HepG2 (cell line): ENCODE results near the gene USP20. TPM values are rescaled to one million over a fixed set of nuclear protein-coding genes. Genes with fewer than 3 reads are reported as not detected.
A peak's percentile ranks its signal among the peaks of the same experiment; 100 is the strongest.

Experiments
- BORCS8-MEF2B ChIP-seq: sonication (generic); formaldehyde crosslinking; IDR thresholded peaks from 2 replicates; pipeline ENCODE4 v1.8.0; 2022; ENCODE audit warnings: mild to moderate bottlenecking, missing genetic modification reagents
- GPN1 ChIP-seq: sonication (generic); formaldehyde crosslinking; IDR thresholded peaks from 2 replicates; pipeline ENCODE4 v1.5.1; 2020; ENCODE audit warnings: missing genetic modification reagents, borderline replicate concordance
- GTF3A ChIP-seq: sonication (generic); formaldehyde crosslinking; conservative IDR thresholded peaks from 2 replicates; pipeline ENCODE4 v1.4.0; 2020; ENCODE audit warnings: mild to moderate bottlenecking, missing genetic modification reagents
- MIER3 ChIP-seq: IDR thresholded peaks from 2 replicates; pipeline ENCODE4 v1.6.1; 2016; ENCODE audit warnings: missing compliant biosample characterization, borderline replicate concordance
- NFE2 ChIP-seq: sonication (generic); formaldehyde crosslinking; IDR thresholded peaks from 2 replicates; pipeline ENCODE4 v1.4.0; 2020; ENCODE audit warnings: missing genetic modification reagents
- ONECUT2 ChIP-seq: sonication (generic); formaldehyde crosslinking; IDR thresholded peaks from 2 replicates; pipeline ENCODE4 v1.4.0; 2020; ENCODE audit warnings: missing genetic modification reagents
- POGZ ChIP-seq: sonication (generic); formaldehyde crosslinking; IDR thresholded peaks from 2 replicates; pipeline ENCODE4 v1.4.0; 2020; ENCODE audit warnings: mild to moderate bottlenecking, missing genetic modification reagents
- PTBP1 ChIP-seq: fragments of 200-400 bp; formaldehyde crosslinking; IDR thresholded peaks from 2 replicates; pipeline ENCODE4 v1.6.1; 2018; ENCODE audit warnings: low read length, low read depth; ENCODE audit not compliant: poor library complexity, severe bottlenecking
- RBM22 ChIP-seq: fragments of 200-400 bp; formaldehyde crosslinking; optimal IDR thresholded peaks from 2 replicates; pipeline ENCODE3; 2017; ENCODE audit warnings: mild to moderate bottlenecking, low read length, moderate library complexity
- SNRNP70 ChIP-seq: fragments of 200-400 bp; formaldehyde crosslinking; IDR thresholded peaks from 2 replicates; pipeline ENCODE4 v1.6.1; 2017; ENCODE audit warnings: mild to moderate bottlenecking, low read depth, low read length, moderate library complexity
- TARDBP ChIP-seq: sonication (generic); formaldehyde crosslinking; IDR thresholded peaks from 2 replicates; pipeline ENCODE4 v1.8.0; 2022; ENCODE audit warnings: mild to moderate bottlenecking, missing genetic modification reagents
- XBP1 ChIP-seq: sonication (generic); formaldehyde crosslinking; IDR thresholded peaks from 2 replicates; pipeline ENCODE4 v1.5.0; 2020; ENCODE audit warnings: missing genetic modification reagents
- ZEB1 ChIP-seq: IDR thresholded peaks from 2 replicates; pipeline ENCODE4 v1.6.1; 2012; ENCODE audit warnings: mild to moderate bottlenecking, low read depth, inconsistent platforms; ENCODE audit not compliant: insufficient replicate concordance
- ZNF253 ChIP-seq: sonication (generic); formaldehyde crosslinking; IDR thresholded peaks from 2 replicates; pipeline ENCODE4 v1.8.0; 2022; ENCODE audit warnings: mild to moderate bottlenecking, missing genetic modification reagents, borderline replicate concordance
- ZNF432 ChIP-seq: sonication (generic); formaldehyde crosslinking; IDR thresholded peaks from 2 replicates; pipeline ENCODE4 v1.5.0; 2020; ENCODE audit warnings: missing genetic modification reagents, mild to moderate bottlenecking, borderline replicate concordance
- ZNF44 ChIP-seq: sonication (generic); formaldehyde crosslinking; IDR thresholded peaks from 2 replicates; pipeline ENCODE4 v1.5.1; 2020; ENCODE audit warnings: mild to moderate bottlenecking, missing genetic modification reagents
- ZNF598 ChIP-seq: sonication (generic); formaldehyde crosslinking; IDR thresholded peaks from 2 replicates; pipeline ENCODE4 v1.5.1; 2020; ENCODE audit warnings: mild to moderate bottlenecking, missing genetic modification reagents, borderline replicate concordance
- ZNF878 ChIP-seq: sonication (generic); formaldehyde crosslinking; IDR thresholded peaks from 2 replicates; pipeline ENCODE4 v1.8.1; 2023; ENCODE audit warnings: mild to moderate bottlenecking, missing genetic modification reagents, moderate library complexity
- polyA plus RNA-seq, 8 experiments: library from polyadenylated mRNA; depleted of rRNA in 3 of 8; stranded (reverse) in 7 of 8; unstranded in 1 of 8; fragments of >200 nt; fragmentation: Illumina TruSeq in 4 of 8; extraction: Trizol in 4 of 8; gene quantifications; 2 replicates each; pipeline versions ENCODE4 v1.2.1 to v1.2.3, GENCODE V29; 2011 to 2016; ENCODE audit warnings: low read depth in 4 of 8, missing spikeins in 1 of 8, mixed read lengths in 1 of 8; ENCODE audit not compliant: insufficient read depth in 1 of 8
- total RNA-seq, 5 experiments: library from RNA; depleted of rRNA; stranded (reverse); fragments of >200 nt; fragmentation: Illumina TruSeq; extraction: Trizol; gene quantifications; 2 replicates each; pipeline ENCODE4 v1.2.3, GENCODE V29; 2016; ENCODE audit warnings: low read depth in 1 of 5
- TF ChIP-seq, protein P1 (sequence below): IDR thresholded peaks from 2 replicates; pipeline ENCODE4 v1.6.1; 2016; ENCODE audit warnings: mild to moderate bottlenecking
- TF ChIP-seq, protein P2 (sequence below): IDR thresholded peaks from 2 replicates; pipeline ENCODE4 v1.6.1; 2018; ENCODE audit warnings: missing genetic modification reagents
- TF ChIP-seq, protein P3 (sequence below): IDR thresholded peaks from 2 replicates; pipeline ENCODE4 v1.6.1; 2016
- TF ChIP-seq, protein P4 (sequence below), 2 experiments: sonication (generic) in 1 of 2; formaldehyde crosslinking in 1 of 2; IDR thresholded peaks; 2 replicates each; pipeline versions ENCODE4 v1.4.0 to v1.6.1; 2018 to 2020; ENCODE audit warnings: missing genetic modification reagents in 2 of 2, borderline replicate concordance in 1 of 2, low read depth in 1 of 2, mild to moderate bottlenecking in 1 of 2, missing biosample characterization in 1 of 2

Gene USP20
- total and polyA plus RNA-seq, 2 of the 13 experiments (the other 11 are each of a cell fraction or from before 2014, with no cell fraction given) = 4.4 to 5.9 TPM

DNA sequence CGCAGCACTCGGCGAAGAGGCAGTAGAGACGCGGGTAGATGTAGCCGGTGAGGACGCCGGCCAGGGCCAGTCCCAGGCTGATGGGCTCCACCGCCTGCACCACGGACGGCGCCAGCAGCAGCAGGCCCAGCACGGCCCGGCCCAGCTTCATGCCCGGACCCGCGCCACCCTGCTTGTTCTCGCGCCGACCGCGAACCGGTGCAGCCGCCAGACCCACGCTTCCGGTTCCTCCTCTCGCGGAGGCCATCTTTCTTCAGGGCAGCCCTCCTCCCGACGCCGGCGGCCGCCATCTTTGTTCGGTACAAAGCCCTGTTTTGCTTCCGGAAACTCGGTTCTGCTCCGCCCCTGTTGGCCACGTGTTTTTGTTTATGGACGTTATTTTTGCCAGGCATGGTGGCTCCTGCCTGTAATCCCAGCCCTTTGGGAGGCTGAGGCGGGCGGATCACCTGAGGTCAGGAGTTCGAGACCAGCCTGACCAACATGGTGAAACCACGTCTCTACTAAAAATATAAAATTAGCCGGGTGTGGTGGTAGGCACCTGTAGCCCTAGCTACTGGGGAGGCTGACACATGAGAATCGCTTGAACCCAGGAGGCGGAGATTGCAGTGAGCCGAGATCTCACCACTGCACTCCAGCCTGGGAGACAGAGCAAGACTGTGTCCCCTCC is 11.2 kb upstream of the USP20 start, which contains the start of gene TOR1A (continued):
- TF ChIP-seq GPN1 = peak; percentile 64; the same call in 1 of the 2 replicates
- no peak for TF ChIP-seq ZNF432 (CRISPR knock-in tag)
- TF ChIP-seq, protein P1, sequence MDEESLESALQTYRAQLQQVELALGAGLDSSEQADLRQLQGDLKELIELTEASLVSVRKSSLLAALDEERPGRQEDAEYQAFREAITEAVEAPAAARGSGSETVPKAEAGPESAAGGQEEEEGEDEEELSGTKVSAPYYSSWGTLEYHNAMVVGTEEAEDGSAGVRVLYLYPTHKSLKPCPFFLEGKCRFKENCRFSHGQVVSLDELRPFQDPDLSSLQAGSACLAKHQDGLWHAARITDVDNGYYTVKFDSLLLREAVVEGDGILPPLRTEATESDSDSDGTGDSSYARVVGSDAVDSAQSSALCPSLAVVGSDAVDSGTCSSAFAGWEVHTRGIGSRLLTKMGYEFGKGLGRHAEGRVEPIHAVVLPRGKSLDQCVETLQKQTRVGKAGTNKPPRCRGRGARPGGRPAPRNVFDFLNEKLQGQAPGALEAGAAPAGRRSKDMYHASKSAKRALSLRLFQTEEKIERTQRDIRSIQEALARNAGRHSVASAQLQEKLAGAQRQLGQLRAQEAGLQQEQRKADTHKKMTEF (CRISPR knock-in tag) = peak; percentile 96
- TF ChIP-seq ZNF44 (CRISPR knock-in tag) = peak; percentile 90; the same call in 1 of the 2 replicates
- TF ChIP-seq ZEB1 = no peak
- TF ChIP-seq PTBP1 = peak; percentile 61
- peak; percentile 72 for TF ChIP-seq ZNF878 (CRISPR knock-in tag)
- peak; percentile 83 for TF ChIP-seq POGZ
- no peak for TF ChIP-seq NFE2 (CRISPR knock-in tag)
- TF ChIP-seq, protein P2, sequence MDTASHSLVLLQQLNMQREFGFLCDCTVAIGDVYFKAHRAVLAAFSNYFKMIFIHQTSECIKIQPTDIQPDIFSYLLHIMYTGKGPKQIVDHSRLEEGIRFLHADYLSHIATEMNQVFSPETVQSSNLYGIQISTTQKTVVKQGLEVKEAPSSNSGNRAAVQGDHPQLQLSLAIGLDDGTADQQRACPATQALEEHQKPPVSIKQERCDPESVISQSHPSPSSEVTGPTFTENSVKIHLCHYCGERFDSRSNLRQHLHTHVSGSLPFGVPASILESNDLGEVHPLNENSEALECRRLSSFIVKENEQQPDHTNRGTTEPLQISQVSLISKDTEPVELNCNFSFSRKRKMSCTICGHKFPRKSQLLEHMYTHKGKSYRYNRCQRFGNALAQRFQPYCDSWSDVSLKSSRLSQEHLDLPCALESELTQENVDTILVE (CRISPR knock-in tag) = peak; percentile 96
- no peak for TF ChIP-seq XBP1 (CRISPR knock-in tag)
- TF ChIP-seq ZNF598 (CRISPR knock-in tag) = 0 out of 2 replicates have a peak, but pooled peaks have one; percentile 43
- peak; percentile 82 for TF ChIP-seq GTF3A (CRISPR knock-in tag)
- no peak for TF ChIP-seq ZNF253 (CRISPR knock-in tag)
- no peak for TF ChIP-seq RBM22
- peak; percentile 94 for TF ChIP-seq TARDBP (CRISPR knock-in tag)
- TF ChIP-seq MIER3 (CRISPR knock-in tag) = peak; percentile 88; the same call in 1 of the 2 replicates
- TF ChIP-seq BORCS8-MEF2B (CRISPR knock-in tag) = peak; percentile 89
- no peak for TF ChIP-seq SNRNP70
- TF ChIP-seq, protein P3, sequence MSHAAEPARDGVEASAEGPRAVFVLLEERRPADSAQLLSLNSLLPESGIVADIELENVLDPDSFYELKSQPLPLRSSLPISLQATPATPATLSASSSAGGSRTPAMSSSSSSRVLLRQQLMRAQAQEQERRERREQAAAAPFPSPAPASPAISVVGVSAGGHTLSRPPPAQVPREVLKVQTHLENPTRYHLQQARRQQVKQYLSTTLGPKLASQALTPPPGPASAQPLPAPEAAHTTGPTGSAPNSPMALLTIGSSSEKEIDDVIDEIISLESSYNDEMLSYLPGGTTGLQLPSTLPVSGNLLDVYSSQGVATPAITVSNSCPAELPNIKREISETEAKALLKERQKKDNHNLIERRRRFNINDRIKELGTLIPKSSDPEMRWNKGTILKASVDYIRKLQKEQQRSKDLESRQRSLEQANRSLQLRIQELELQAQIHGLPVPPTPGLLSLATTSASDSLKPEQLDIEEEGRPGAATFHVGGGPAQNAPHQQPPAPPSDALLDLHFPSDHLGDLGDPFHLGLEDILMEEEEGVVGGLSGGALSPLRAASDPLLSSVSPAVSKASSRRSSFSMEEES (CRISPR knock-in tag) = peak; percentile 80
- TF ChIP-seq, protein P4, sequence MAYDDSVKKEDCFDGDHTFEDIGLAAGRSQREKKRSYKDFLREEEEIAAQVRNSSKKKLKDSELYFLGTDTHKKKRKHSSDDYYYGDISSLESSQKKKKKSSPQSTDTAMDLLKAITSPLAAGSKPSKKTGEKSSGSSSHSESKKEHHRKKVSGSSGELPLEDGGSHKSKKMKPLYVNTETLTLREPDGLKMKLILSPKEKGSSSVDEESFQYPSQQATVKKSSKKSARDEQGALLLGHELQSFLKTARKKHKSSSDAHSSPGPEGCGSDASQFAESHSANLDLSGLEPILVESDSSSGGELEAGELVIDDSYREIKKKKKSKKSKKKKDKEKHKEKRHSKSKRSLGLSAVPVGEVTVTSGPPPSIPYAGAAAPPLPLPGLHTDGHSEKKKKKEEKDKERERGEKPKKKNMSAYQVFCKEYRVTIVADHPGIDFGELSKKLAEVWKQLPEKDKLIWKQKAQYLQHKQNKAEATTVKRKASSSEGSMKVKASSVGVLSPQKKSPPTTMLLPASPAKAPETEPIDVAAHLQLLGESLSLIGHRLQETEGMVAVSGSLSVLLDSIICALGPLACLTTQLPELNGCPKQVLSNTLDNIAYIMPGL (CRISPR knock-in tag; IDR thresholded peaks at IDR 0.05; ENCODE audit: borderline replicate concordance in 1 of 2, low read depth in 1 of 2) = peak; percentile 71 to 85; a peak in 3 of 4 replicates
- no peak for TF ChIP-seq ONECUT2 (CRISPR knock-in tag)
